AG10803 (cell line): Measurements from ENCODE around the gene IL17B.

Source experiments
- DNase-seq: peaks from one replicate; pipeline ENCODE4 v3.0.0; 2010; ENCODE audit warnings: low read depth
- H3K4me3 ChIP-seq: 2 replicates; pipeline ENCODE4 v1.5.1; 2011; ENCODE audit warnings: mild to moderate bottlenecking, low read length, control low read depth
- CTCF ChIP-seq: conservative IDR thresholded peaks from 2 replicates; pipeline ENCODE4 v1.5.1; 2011; ENCODE audit warnings: mild to moderate bottlenecking, low read length, control low read depth, inconsistent platforms

IL17B gene

GRCh38 chr5:149379177-149379761, at the start of gene IL17B:
IL17B (minus strand) TSS chr5:149379292; CDS start chr5:149379225, 67 bp downstream.
- no peak for DNase-seq
- no peak within 1 kb of the TSS for H3K4me3 ChIP-seq
- TF ChIP-seq CTCF: no peak

GRCh38 chr5:149428032-149428431, 48.9 kb upstream of the IL17B start:
- no peak for TF ChIP-seq CTCF
- no peak overlapping the region for H3K4me3 ChIP-seq
- DNase-seq: no peak

- H3K4me3 ChIP-seq: no peak overlapping the region
- no peak for DNase-seq
- TF ChIP-seq CTCF: no peak
Observed at GRCh38 chr5:149427374-149427773, 48.3 kb upstream of the IL17B start.

- no peak for TF ChIP-seq CTCF
- DNase-seq: no peak
- no peak overlapping the region for H3K4me3 ChIP-seq
Observed at GRCh38 chr5:149426931-149427330, 47.8 kb upstream of the IL17B start.

- no peak overlapping the region for H3K4me3 ChIP-seq
- no peak for TF ChIP-seq CTCF
- DNase-seq: no peak
Observed at GRCh38 chr5:149425729-149426128, 46.6 kb upstream of the IL17B start.

- no peak overlapping the region for H3K4me3 ChIP-seq
- no peak for TF ChIP-seq CTCF
- DNase-seq: no peak
Observed at GRCh38 chr5:149424371-149425315, 45.6 kb upstream of the IL17B start.
